ENCODE measurements around the gene SGK2.
"Not testable (repeated sequence)": the region's sequence is repeated elsewhere in the genome, so short reads cannot be mapped to it uniquely, and the experiment has no call there.

Gene SGK2

DNA sequence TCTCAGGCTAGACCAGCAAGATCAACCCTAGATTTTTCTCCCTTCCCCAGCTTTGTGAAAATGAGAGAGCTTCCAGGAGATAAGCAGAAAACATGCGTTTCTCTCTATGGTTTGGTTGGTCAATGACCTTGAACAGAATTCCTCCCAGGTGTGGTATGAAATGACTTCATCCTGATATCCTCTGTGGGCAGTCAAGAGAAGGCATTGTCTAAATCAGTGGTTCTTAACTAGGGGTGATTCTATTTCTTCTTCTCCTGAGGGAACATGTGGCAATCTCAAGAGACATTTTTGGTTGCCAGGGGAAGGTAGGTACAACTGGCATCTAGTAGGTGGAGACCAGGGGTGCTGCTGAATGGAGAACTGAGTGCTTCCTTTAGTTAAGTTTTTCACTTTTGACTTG is 44.3 kb downstream of the SGK2 start:
- no peak for DNase-seq

- DNase-seq, result no peak
Observed at GRCh38 chr20:43605715-43606114, 46.9 kb downstream of the SGK2 start.

- DNase-seq, result not testable (repeated sequence)
Observed at GRCh38 chr20:43607278-43607677, 48.5 kb downstream of the SGK2 start.

GRCh38 chr20:43631598-43631997 is 72.8 kb downstream of the SGK2 start:
- DNase-seq, result no peak

Data from NCI-H526 treated with DMSO at 0.1 percent for 48 hours (cell line).